Measurements from ENCODE around the gene RRAS2.

The RRAS2 gene

GRCh38 chr11:14234446-14234845, 124.5 kb downstream of the RRAS2 start:
- no peak overlapping the region for H3K9ac ChIP-seq (ENCODE audit: insufficient read length)
- H3K36me3 ChIP-seq (ENCODE audit: insufficient read depth, low read length), result no peaks in the 10 kb centered on the region
- H3K27ac ChIP-seq, result no peak overlapping the region
- H3K4me3 ChIP-seq, result no peak overlapping the region
- H3K9me3 ChIP-seq (ENCODE audit: low read depth, low read length), result no peaks in the 10 kb centered on the region
- TF ChIP-seq EZH2 (IDR thresholded peaks at IDR 0.05) (no peak), POLR2AphosphoS5 (IDR thresholded peaks at IDR 0.05; ENCODE audit: borderline replicate concordance, low read depth, low read length) (no peak)
- no peak for DNase-seq (ENCODE audit: low read depth, low spot score)

- no peak overlapping the region for H3K27ac ChIP-seq
- no peaks in the 10 kb centered on the region for H3K36me3 ChIP-seq (ENCODE audit: insufficient read depth, low read length)
- no peak overlapping the region for H3K4me3 ChIP-seq
- no peak overlapping the region for H3K9ac ChIP-seq (ENCODE audit: insufficient read length)
- H3K9me3 ChIP-seq (ENCODE audit: low read depth, low read length), result no peaks in the 10 kb centered on the region
- TF ChIP-seq FOXP2 (optimal IDR thresholded peaks at IDR 0.05; ENCODE audit: control extremely low read depth, extremely low read length, insufficient read depth) (no peak), EZH2 (IDR thresholded peaks at IDR 0.05) (no peak), POLR2AphosphoS5 (IDR thresholded peaks at IDR 0.05; ENCODE audit: borderline replicate concordance, low read depth, low read length) (no peak)
- DNase-seq (ENCODE audit: low read depth, low spot score), result no peak
These were observed 126.3 kb downstream of the RRAS2 start for GRCh38 chr11:14232652-14233051.

GRCh38 chr11:14230407-14230806, 128.6 kb downstream of the RRAS2 start:
- H3K36me3 ChIP-seq (ENCODE audit: insufficient read depth, low read length), result no peaks in the 10 kb centered on the region
- H3K4me3 ChIP-seq, result no peak overlapping the region
- H3K9me3 ChIP-seq (ENCODE audit: low read depth, low read length), result no peaks in the 10 kb centered on the region
- DNase-seq (ENCODE audit: low read depth, low spot score), result no peak
- no peak overlapping the region for H3K9ac ChIP-seq (ENCODE audit: insufficient read length)
- H3K27ac ChIP-seq, result no peak overlapping the region
- no peak for TF ChIP-seq EZH2 (IDR thresholded peaks at IDR 0.05)
- no peak for TF ChIP-seq POLR2AphosphoS5 (IDR thresholded peaks at IDR 0.05; ENCODE audit: borderline replicate concordance, low read depth, low read length)
- no peak for TF ChIP-seq FOXP2 (optimal IDR thresholded peaks at IDR 0.05; ENCODE audit: control extremely low read depth, extremely low read length, insufficient read depth)

GRCh38 chr11:14229472-14229871, 129.5 kb downstream of the RRAS2 start:
- TF ChIP-seq POLR2AphosphoS5 (IDR thresholded peaks at IDR 0.05; ENCODE audit: borderline replicate concordance, low read depth, low read length) (no peak), EZH2 (IDR thresholded peaks at IDR 0.05) (no peak), FOXP2 (optimal IDR thresholded peaks at IDR 0.05; ENCODE audit: control extremely low read depth, extremely low read length, insufficient read depth) (no peak)
- no peak overlapping the region for H3K27ac ChIP-seq
- H3K9ac ChIP-seq (ENCODE audit: insufficient read length), result no peak overlapping the region
- DNase-seq (ENCODE audit: low read depth, low spot score), result no peak
- no peak overlapping the region for H3K4me3 ChIP-seq
- no peaks in the 10 kb centered on the region for H3K9me3 ChIP-seq (ENCODE audit: low read depth, low read length)
- H3K36me3 ChIP-seq (ENCODE audit: insufficient read depth, low read length), result no peaks in the 10 kb centered on the region

- no peak for DNase-seq (ENCODE audit: low read depth, low spot score)
- H3K36me3 ChIP-seq (ENCODE audit: insufficient read depth, low read length), result no peaks in the 10 kb centered on the region
- H3K27ac ChIP-seq, result no peak overlapping the region
- H3K4me3 ChIP-seq, result no peak overlapping the region
- H3K9ac ChIP-seq (ENCODE audit: insufficient read length), result no peak overlapping the region
- TF ChIP-seq EZH2 (IDR thresholded peaks at IDR 0.05) (no peak), FOXP2 (optimal IDR thresholded peaks at IDR 0.05; ENCODE audit: control extremely low read depth, extremely low read length, insufficient read depth) (no peak), POLR2AphosphoS5 (IDR thresholded peaks at IDR 0.05; ENCODE audit: borderline replicate concordance, low read depth, low read length) (no peak)
- H3K9me3 ChIP-seq (ENCODE audit: low read depth, low read length), result no peaks in the 10 kb centered on the region
These were observed 130.6 kb downstream of the RRAS2 start for GRCh38 chr11:14228356-14228755.

All from SK-N-MC (cell line).